ENCODE results near the gene TUSC2.

The TUSC2 gene

GRCh38 chr3:50322386-50323091 is 5.5 kb downstream of the TUSC2 start, which contains the start of gene HYAL2:
Gene HYAL2 (minus strand): TSS chr3:50322745. CDS start chr3:50320489, 2,256 bp downstream.
- no peak for TF ChIP-seq CTCF (conservative IDR thresholded peaks at IDR 0.05; ENCODE audit: low read depth, low read length)
- H3K4me3 ChIP-seq (ENCODE audit: low read depth, low read length) = peak within 1 kb of the TSS; percentile 76
- no peak for DNase-seq (ENCODE audit: low read depth)

GRCh38 chr3:50322115-50322385 is 6.0 kb downstream of the TUSC2 start:
- no peak for TF ChIP-seq CTCF (conservative IDR thresholded peaks at IDR 0.05; ENCODE audit: low read depth, low read length)
- H3K4me3 ChIP-seq (ENCODE audit: low read depth, low read length) = peak overlapping the region; percentile 76
- no peak for DNase-seq (ENCODE audit: low read depth)

- peak overlapping the region; percentile 76 for H3K4me3 ChIP-seq (ENCODE audit: low read depth, low read length)
- peak; percentile 55 for TF ChIP-seq CTCF (conservative IDR thresholded peaks at IDR 0.05; ENCODE audit: low read depth, low read length)
- DNase-seq (ENCODE audit: low read depth) = peak; percentile 92
Measured at GRCh38 chr3:50321336-50322114, 6.5 kb downstream of the TUSC2 start.

- H3K4me3 ChIP-seq (ENCODE audit: low read depth, low read length) = peak overlapping the region; percentile 76
- DNase-seq (ENCODE audit: low read depth) = peak; percentile 62
- TF ChIP-seq CTCF (conservative IDR thresholded peaks at IDR 0.05; ENCODE audit: low read depth, low read length) = no peak
Measured at GRCh38 chr3:50320853-50321335, 7.1 kb downstream of the TUSC2 start.

- DNase-seq (ENCODE audit: low read depth) = no peak
- no peak for TF ChIP-seq CTCF (conservative IDR thresholded peaks at IDR 0.05; ENCODE audit: low read depth, low read length)
- peak overlapping the region; percentile 76 for H3K4me3 ChIP-seq (ENCODE audit: low read depth, low read length)
Measured at GRCh38 chr3:50319894-50320625, 8.0 kb downstream of the TUSC2 start.

GRCh38 chr3:50319181-50319893 is 8.7 kb downstream of the TUSC2 start:
- no peak for TF ChIP-seq CTCF (conservative IDR thresholded peaks at IDR 0.05; ENCODE audit: low read depth, low read length)
- DNase-seq (ENCODE audit: low read depth) = no peak
- H3K4me3 ChIP-seq (ENCODE audit: low read depth, low read length) = no peak overlapping the region

Measured in choroid plexus epithelial cell (primary cell).